Measurements from ENCODE around the gene SMYD1. TPM values are rescaled to one million over a fixed set of nuclear protein-coding genes. Genes with fewer than 3 reads are reported as not detected.

Gene SMYD1
- total and polyA plus RNA-seq, 2 donors from 2014 or later: not detected

GRCh38 chr2:88032070-88032702, 35.4 kb upstream of the SMYD1 start:
- no peak overlapping the region for H3K4me3 ChIP-seq (ENCODE audit: low read length in 3 of 3)
- no peak for TF ChIP-seq CTCF (IDR thresholded peaks at IDR 0.05; ENCODE audit: borderline replicate concordance, extremely low read depth, insufficient read depth)
- no peak overlapping the region for H3K27ac ChIP-seq (ENCODE audit: low read depth in 2 of 2, low read length in 2 of 2)
- no peaks in the 10 kb centered on the region for H3K9me3 ChIP-seq (ENCODE audit: control insufficient read depth in 2 of 3, insufficient read depth in 1 of 3, low read length in 3 of 3)
- no peak overlapping the region for H3K9ac ChIP-seq (ENCODE audit: low read length in 3 of 3)
- H3K36me3 ChIP-seq (ENCODE audit: control insufficient read depth in 2 of 3, insufficient read depth in 3 of 3, low read length in 3 of 3): peaks cover 2 to 31% (median 10%) of the 10 kb centered on the region in 3 donors
- FAIRE-seq (no peak), DNase-seq (no peak)
- intact Hi-C loops (cut with DNase I): no loop called here
- no peaks in the 10 kb centered on the region for H3K27me3 ChIP-seq (ENCODE audit: control insufficient read depth, insufficient read depth, low read length)
- H3K4me1 ChIP-seq (ENCODE audit: control insufficient read depth in 2 of 3, insufficient read depth in 2 of 3, low read depth in 1 of 3, low read length in 3 of 3): no peaks in the 10 kb centered on the region

- no peak for TF ChIP-seq CTCF (IDR thresholded peaks at IDR 0.05; ENCODE audit: borderline replicate concordance, extremely low read depth, insufficient read depth)
- Histone ChIP-seq H3K27me3 (ENCODE audit: control insufficient read depth, insufficient read depth, low read length) (no peaks in the 10 kb centered on the region), H3K36me3 (ENCODE audit: control insufficient read depth in 2 of 3, insufficient read depth in 3 of 3, low read length in 3 of 3) (peaks cover 0 to 4% (median 3%) of the 10 kb centered on the region in 3 donors), H3K9me3 (ENCODE audit: control insufficient read depth in 2 of 3, insufficient read depth in 1 of 3, low read length in 3 of 3) (no peaks in the 10 kb centered on the region), H3K9ac (ENCODE audit: low read length in 3 of 3) (no peak overlapping the region), H3K27ac (ENCODE audit: low read depth in 2 of 2, low read length in 2 of 2) (no peak overlapping the region), H3K4me1 (ENCODE audit: control insufficient read depth in 2 of 3, insufficient read depth in 2 of 3, low read depth in 1 of 3, low read length in 3 of 3) (no peaks in the 10 kb centered on the region), H3K4me3 (ENCODE audit: low read length in 3 of 3) (no peak overlapping the region)
- FAIRE-seq (no peak), DNase-seq (no peak)
- intact Hi-C loops (cut with DNase I): no loop called here
These were observed 31.4 kb upstream of the SMYD1 start for GRCh38 chr2:88036182-88036581.

- peaks cover 0 to 4% (median 3%) of the 10 kb centered on the region in 3 donors for H3K36me3 ChIP-seq (ENCODE audit: control insufficient read depth in 2 of 3, insufficient read depth in 3 of 3, low read length in 3 of 3)
- H3K27ac ChIP-seq (ENCODE audit: low read depth in 2 of 2, low read length in 2 of 2): no peak overlapping the region
- H3K27me3 ChIP-seq (ENCODE audit: control insufficient read depth, insufficient read depth, low read length): no peaks in the 10 kb centered on the region
- no peak overlapping the region for H3K9ac ChIP-seq (ENCODE audit: low read length in 3 of 3)
- H3K4me3 ChIP-seq (ENCODE audit: low read length in 3 of 3): no peak overlapping the region
- DNase-seq (no peak), FAIRE-seq (no peak)
- no peaks in the 10 kb centered on the region for H3K9me3 ChIP-seq (ENCODE audit: control insufficient read depth in 2 of 3, insufficient read depth in 1 of 3, low read length in 3 of 3)
- no peaks in the 10 kb centered on the region for H3K4me1 ChIP-seq (ENCODE audit: control insufficient read depth in 2 of 3, insufficient read depth in 2 of 3, low read depth in 1 of 3, low read length in 3 of 3)
- no peak for TF ChIP-seq CTCF (IDR thresholded peaks at IDR 0.05; ENCODE audit: borderline replicate concordance, extremely low read depth, insufficient read depth)
- intact Hi-C loops (cut with DNase I): no loop called here
These were observed 31.0 kb upstream of the SMYD1 start for GRCh38 chr2:88036606-88037005.
